GM12864 (cell line): ENCODE data around the gene NBPF6.
"Not testable (repeated sequence)": the region's sequence is repeated elsewhere in the genome, so short reads cannot be mapped to it uniquely, and the experiment has no call there.

ENCODE experiments used
- DNase-seq: peaks from one replicate; pipeline ENCODE4 v3.0.0-alpha.2; 2011; ENCODE audit warnings: low read depth
- H3K4me3 ChIP-seq: 2 replicates; pipeline ENCODE4 v1.5.1; 2011; ENCODE audit warnings: mild to moderate bottlenecking, low read depth, low read length, control low read depth
- CTCF ChIP-seq: IDR thresholded peaks from 2 replicates; pipeline ENCODE4 v1.5.1; 2011; ENCODE audit warnings: low read depth, mild to moderate bottlenecking, moderate library complexity, low read length, control low read depth, inconsistent platforms; ENCODE audit errors: missing control alignments

NBPF6 gene

GRCh38 chr1:108504447-108504846 is 54.3 kb downstream of the NBPF6 start:
- no peak for DNase-seq
- TF ChIP-seq CTCF: no peak
- H3K4me3 ChIP-seq: no peak overlapping the region

- DNase-seq: no peak
- H3K4me3 ChIP-seq: no peak overlapping the region
- no peak for TF ChIP-seq CTCF
Measured at GRCh38 chr1:108505763-108506070, 55.6 kb downstream of the NBPF6 start.

GRCh38 chr1:108511764-108512163 is 61.6 kb downstream of the NBPF6 start:
- no peak overlapping the region for H3K4me3 ChIP-seq
- no peak for DNase-seq
- no peak for TF ChIP-seq CTCF

GRCh38 chr1:108512239-108513043 is 62.3 kb downstream of the NBPF6 start:
- no peak for DNase-seq
- peak; percentile 69 for TF ChIP-seq CTCF

GRCh38 chr1:108513044-108513415 is 62.9 kb downstream of the NBPF6 start:
- TF ChIP-seq CTCF: no peak
- no peak overlapping the region for H3K4me3 ChIP-seq
- no peak for DNase-seq

More at GRCh38 chr1:108512239-108513043, 62.3 kb downstream of the NBPF6 start:
- H3K4me3 ChIP-seq: no peak overlapping the region

- DNase-seq: not testable (repeated sequence)
Measured at GRCh38 chr1:108513914-108514313, 63.8 kb downstream of the NBPF6 start.

GRCh38 chr1:108517301-108517897 is 67.3 kb downstream of the NBPF6 start:
- H3K4me3 ChIP-seq, DNase-seq: not testable (repeated sequence)

More at GRCh38 chr1:108513914-108514313, 63.8 kb downstream of the NBPF6 start:
- H3K4me3 ChIP-seq: not testable (repeated sequence)
